ENCODE data around the gene LTBP4.

The LTBP4 gene

DNA sequence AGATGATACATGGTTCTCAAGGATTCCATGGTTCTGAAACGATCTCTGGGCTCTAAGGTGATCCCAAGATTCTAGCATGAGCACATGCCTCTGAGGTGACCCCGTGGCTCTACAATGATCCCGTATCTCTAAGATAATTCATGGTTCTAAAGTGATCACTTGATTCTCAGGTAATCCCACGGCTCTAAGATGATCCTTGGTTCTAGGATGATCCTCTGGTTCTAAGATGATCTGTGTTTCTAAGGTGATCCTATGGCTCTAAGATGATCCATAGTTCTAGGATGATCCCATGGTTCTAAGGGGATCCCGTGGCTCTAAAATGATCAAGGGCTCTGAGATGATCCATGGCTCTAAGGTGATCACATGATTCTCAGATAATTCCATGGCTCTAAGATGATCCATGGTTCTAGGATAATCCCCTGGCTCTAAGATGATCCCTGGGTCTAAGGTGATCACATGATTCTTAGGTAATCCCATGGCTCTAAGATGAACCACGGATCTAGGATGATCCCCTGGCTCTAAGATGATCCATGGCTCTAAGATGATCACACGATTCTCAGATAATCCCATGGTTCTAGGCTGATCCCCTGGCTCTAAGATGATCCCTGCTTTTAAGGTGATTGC is 67.9 kb downstream of the LTBP4 start:
- no peak for DNase-seq

DNA sequence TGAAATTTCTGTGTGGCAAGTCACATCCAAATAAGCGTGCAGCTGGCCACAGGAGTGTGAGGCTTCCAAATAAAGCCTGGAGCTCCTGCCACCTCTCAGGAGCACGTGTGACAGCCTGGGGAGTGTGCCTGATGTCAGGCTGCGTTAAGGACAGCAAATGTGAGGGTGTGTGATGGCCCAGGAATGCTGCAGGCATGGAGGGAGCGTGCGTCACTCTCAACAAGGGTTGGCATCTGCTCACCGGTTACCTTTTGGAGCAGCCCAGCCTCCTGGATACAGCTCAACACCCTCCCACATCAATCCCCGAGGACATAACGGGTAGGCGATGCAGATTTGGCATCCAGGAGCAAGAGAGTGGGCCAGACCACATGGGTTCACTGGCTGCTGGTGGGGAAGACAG is 70.2 kb downstream of the LTBP4 start:
- DNase-seq = no peak

DNA sequence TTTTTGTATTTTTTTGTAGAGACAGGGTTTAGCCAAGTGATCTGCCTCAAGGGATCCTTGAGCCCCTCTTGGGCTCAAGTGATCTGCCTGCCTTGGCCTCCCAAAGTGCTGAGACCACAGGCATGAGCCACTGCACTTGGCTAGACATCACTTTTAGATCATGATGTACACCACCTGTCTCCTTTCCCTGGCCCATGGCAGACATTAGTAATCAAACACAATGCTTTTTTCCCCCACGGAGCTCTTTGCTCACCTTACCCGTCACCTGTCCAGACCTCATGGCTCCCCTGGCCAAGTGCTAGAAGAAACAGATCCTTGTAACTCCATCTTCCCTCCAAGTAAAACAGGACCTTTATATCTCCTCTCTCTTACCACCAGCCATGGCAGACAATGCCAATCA is 70.9 kb downstream of the LTBP4 start:
- no peak for DNase-seq

DNA sequence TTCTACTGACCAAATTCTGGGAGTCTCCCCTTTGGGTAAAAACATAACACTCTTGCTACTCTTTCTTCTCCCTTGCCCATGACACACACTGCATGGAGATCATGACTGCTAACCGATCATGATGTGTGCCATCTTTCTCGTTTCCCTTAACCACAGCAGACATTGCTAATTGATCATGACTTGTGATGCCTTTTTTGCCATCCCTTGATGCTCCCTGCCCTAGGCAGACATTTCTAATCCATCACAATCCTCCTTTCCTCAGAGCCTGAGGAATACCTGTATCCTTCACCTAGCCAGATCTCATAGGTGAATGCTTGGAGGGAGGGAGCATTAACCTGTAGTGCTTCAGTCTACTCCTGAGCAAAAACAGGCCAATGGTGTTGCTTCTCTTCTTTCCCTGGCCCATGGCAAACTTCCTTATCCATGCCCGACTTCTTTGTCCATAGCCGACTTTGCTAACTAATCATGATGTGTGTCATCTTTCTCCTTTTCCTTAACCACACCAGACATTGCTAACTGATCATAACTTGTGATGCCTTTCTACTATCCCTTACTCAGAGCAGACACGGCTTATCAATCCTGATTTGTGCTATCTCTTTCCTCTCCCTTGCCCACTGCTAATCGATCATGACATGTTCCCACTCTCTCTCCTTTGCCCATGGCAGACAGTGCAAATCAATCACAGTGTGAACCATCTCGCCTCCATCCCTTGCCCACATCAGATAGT is 71.6 kb downstream of the LTBP4 start:
- DNase-seq = no peak

DNA sequence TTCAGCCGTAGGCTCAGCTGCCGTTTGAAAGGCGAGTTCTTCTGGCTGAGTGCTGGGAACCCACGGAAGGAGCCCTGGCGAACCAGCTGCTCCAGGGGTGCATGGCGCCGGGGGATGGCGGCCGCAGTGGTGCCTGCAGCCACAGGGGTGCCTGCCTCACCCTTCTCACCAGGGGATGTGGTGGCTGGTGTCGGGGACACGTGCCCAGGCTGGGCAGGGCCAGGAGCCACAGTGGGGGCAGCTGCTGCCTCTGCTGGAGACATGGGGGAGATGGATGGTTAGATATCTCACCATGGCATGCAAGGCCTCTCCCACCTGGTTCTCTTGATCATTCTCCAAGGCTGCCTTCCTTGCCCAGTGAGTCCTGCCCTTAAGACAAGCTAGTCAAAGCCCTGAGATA is 72.2 kb downstream of the LTBP4 start:
- no peak for DNase-seq

DNA sequence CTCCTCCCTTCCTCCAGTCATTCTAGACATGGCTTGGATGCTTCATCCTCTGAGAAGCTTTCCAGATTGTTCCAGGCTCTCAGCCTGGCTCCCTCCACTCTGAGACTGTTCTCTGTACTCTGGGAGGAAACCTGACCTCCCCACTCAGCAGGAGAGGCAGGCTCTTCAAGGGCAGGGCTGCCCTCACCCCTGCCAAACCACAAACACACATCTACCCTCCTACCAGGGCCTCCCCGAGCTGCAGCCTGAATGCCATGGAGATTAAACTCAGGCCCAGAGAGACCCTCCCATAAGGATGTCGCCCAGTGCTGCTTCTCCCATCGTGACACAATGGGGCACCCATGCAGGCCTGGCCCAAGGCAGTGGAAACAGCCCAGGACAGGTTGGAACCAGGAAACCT is 73.1 kb downstream of the LTBP4 start:
- DNase-seq = no peak

DNA sequence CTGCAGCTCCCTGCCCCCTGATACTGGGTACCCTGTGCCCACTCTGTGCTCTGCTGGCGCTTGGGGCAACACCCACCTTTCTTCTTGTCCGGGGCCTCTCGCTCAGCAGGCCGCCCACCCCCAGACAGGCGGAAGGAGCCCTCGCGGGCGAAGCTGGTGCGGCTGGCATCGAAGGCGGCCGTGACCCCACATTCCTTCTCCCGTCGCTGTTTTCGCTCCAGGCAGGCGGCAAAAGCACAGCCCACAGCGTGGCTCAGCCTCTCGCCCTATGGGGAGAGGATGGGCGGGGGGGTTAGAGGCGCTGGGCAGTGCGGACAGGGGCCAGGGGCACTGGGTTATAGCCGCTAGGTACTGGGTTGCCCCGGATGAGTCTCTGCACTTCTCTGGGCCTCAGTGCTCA is 76.0 kb downstream of the LTBP4 start:
- no peak for DNase-seq

All from T1000 (cell line).